ENCODE results near the gene SHC2. TPM values are rescaled to one million over a fixed set of nuclear protein-coding genes. Genes with fewer than 3 reads are reported as not detected.

Gene SHC2
- total and polyA plus RNA-seq, 2 of the 13 experiments (the other 11 are each of a cell fraction or from before 2014, with no cell fraction given), result 9.0 to 18.3 TPM

DNA sequence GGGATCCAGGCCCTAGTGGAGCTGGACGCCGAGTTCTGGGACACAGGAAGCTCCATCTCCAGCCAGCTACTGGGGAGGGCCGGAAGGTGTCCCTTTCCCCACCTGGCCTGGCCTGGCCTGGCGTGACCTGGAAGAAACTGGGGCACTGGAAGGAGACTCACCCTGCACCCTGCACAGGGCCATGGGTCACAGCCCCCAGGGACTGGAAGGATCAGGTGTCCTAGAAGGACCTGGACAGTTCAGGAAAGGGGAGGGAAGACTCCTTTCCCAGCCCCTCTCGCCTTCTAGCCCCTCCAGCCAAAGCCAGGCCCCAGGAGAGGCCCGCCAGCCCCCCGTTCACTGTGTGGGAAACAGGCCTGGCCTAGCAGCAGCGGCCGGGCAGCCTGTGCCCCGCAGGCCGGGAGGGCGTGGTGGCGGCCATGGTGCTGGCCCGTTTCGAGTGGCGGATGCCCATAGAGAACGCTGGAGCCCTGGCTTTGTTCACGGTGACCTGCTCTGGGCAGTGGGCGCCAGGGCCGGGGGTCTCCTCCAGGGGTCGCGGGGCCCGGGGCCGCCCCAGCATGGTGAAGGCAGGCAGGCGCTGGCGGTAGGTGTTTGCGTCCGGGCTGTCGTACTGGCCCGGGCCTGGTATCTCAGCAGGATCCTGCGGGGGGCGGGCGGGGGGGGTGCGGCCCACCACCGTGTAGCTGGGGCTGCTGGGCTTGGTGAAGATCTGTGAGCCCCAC, 2.8 kb upstream of the SHC2 start:
- H3K4me2 ChIP-seq (ENCODE audit: low read depth, low read length), result no peak overlapping the region
- H3K4me3 ChIP-seq (replicated peaks in 1 of 3; ENCODE audit: insufficient read depth in 1 of 3, low read depth in 2 of 3, low read length in 3 of 3), result no peak overlapping the region
- H3K9ac ChIP-seq (ENCODE audit: insufficient read depth, low read depth, low read length), result no peak overlapping the region
- ATAC-seq (no peak), FAIRE-seq (no peak), DNase-seq (ENCODE audit: low spot score) (no peak)
- TF ChIP-seq ZFX (CRISPR knock-in tag; IDR thresholded peaks at IDR 0.05; ENCODE audit: low read depth) (peak; percentile 36), TCF12 (IDR thresholded peaks at IDR 0.05) (no peak), TCF12 (CRISPR knock-in tag; IDR thresholded peaks at IDR 0.05) (0 out of 2 replicates have a peak, but pooled peaks have one; percentile 26), ZNF333 (CRISPR knock-in tag; IDR thresholded peaks at IDR 0.05; ENCODE audit: borderline replicate concordance) (0 out of 2 replicates have a peak, but pooled peaks have one; percentile 35), KDM5B (CRISPR knock-in tag; IDR thresholded peaks at IDR 0.05; ENCODE audit: borderline replicate concordance) (0 out of 2 replicates have a peak, but pooled peaks have one; percentile 41), ATF7 (IDR thresholded peaks at IDR 0.05) (no peak), ATF7 (CRISPR knock-in tag; IDR thresholded peaks at IDR 0.05) (no peak), ZIK1 (CRISPR knock-in tag; IDR thresholded peaks at IDR 0.05; ENCODE audit: borderline replicate concordance, low read depth) (no peak), ZBTB33 (CRISPR knock-in tag; IDR thresholded peaks at IDR 0.05) (0 out of 2 replicates have a peak, but pooled peaks have one; percentile 18), REPIN1 (CRISPR knock-in tag; IDR thresholded peaks at IDR 0.05; ENCODE audit: borderline replicate concordance, low read depth) (no peak), PAWR (CRISPR knock-in tag; IDR thresholded peaks at IDR 0.05; ENCODE audit: borderline replicate concordance) (no peak)
- in situ Hi-C loops (cut with HindIII; ENCODE audit: extremely low pct_ligation_motif_present, low pct_unique_long_range_greater_than_20kb), result no loop called here
- H3K27ac ChIP-seq (ENCODE audit: extremely low read length, insufficient read depth, low read length), result no peak overlapping the region
- H3K4me1 ChIP-seq (ENCODE audit: insufficient read depth, low read length), result peaks cover 35% of the 10 kb centered on the region
- H4K20me1 ChIP-seq (ENCODE audit: insufficient read depth, low read length), result peaks cover 3% of the 10 kb centered on the region; the same call in 1 of the 2 replicates
- H2AFZ ChIP-seq (ENCODE audit: low read length), result no peak overlapping the region
- intact Hi-C loops (cut with micrococcal nuclease; ENCODE audit: unreplicated experiment), result no loop called here
- WGBS (ENCODE audit: low lambda C conversion rate), result 67% methylated on average over 9 of the region's 35 CpGs
- ChIA-PET CTCF (ENCODE audit: low intra/inter-chr PET ratio, low total read pairs) (no interaction called here), POLR2A (interaction anchor here (0.6 to 2.5 kb wide), 2 partner anchors 25 to 775 kb away, joined by 3 to 16 read pairs; no protein-coding TSS in a partner anchor)
- BruUV-seq (replicated peaks), result no TSS peak
- H3K36me3 ChIP-seq (replicated peaks in 1 of 2; ENCODE audit: control insufficient read depth in 1 of 2, insufficient read depth in 2 of 2, low read length in 2 of 2), result no peaks in the 10 kb centered on the region
- H3K79me2 ChIP-seq (ENCODE audit: insufficient read depth, low read length), result no peaks in the 10 kb centered on the region
- H3K27me3 ChIP-seq (ENCODE audit: control insufficient read depth in 1 of 2, insufficient read depth in 2 of 2, low read length in 2 of 2), result peaks cover 1 to 5% of the 10 kb centered on the region in 2 experiments; a peak in 2 of 5 replicates
- H3K9me3 ChIP-seq (ENCODE audit: low read length), result no peaks in the 10 kb centered on the region
